Kidney epithelial cell (primary cell): ENCODE measurements around the gene HSD11B1. TPM values are rescaled to one million over a fixed set of nuclear protein-coding genes. Genes with fewer than 3 reads are reported as not detected.

Source experiments
- DNase-seq: peaks from one replicate; pipeline ENCODE4 v3.0.0-alpha.2; 2010; ENCODE audit warnings: low read depth
- H3K27me3 ChIP-seq: 2 replicates; pipeline ENCODE4 v1.6.0; 2011; ENCODE audit warnings: low read length; ENCODE audit not compliant: control insufficient read depth, insufficient read depth
- H3K36me3 ChIP-seq: 2 replicates; pipeline ENCODE4 v1.5.1; 2011; ENCODE audit warnings: low read length; ENCODE audit not compliant: control insufficient read depth, insufficient read depth
- H3K4me3 ChIP-seq: 2 replicates; pipeline ENCODE4 v1.5.1; 2011; ENCODE audit warnings: low read depth, mild to moderate bottlenecking, control low read depth, low read length
- total RNA-seq: library from RNA; depleted of rRNA; stranded (reverse); fragments of >200 nt; gene quantifications from 2 replicates; pipeline ENCODE4 v1.2.3, GENCODE V29; 2015
- TF ChIP-seq, protein P1 (sequence below): IDR thresholded peaks from 2 replicates; pipeline ENCODE4 v1.5.1; 2011; ENCODE audit warnings: mild to moderate bottlenecking, moderate library complexity, low read length, control low read depth, inconsistent platforms; ENCODE audit not compliant: insufficient read depth, poor library complexity, severe bottlenecking

Gene HSD11B1
- total RNA-seq, 1 donor from 2014 or later, result 2.1 TPM

DNA sequence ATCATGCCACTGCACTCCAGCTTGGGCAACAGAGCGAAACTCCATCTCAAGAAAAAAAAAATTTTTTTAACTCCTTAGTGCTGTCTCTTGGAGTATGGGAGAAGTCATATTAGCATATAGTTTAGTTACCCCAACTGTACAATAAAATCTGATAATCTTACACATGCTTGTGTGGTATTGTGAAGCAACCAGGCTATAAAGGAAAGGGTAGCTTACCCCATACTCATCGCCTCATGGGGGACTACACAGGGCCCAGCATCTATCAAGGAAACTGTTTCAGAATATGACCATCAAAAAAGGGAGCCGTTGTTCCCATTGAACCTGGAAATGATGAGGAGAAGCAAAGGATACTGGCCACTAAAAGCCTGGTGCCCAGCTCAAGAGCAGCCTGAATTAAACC, 48.2 kb downstream of the HSD11B1 start:
- Histone ChIP-seq H3K27me3 (no peaks in the 10 kb centered on the region), H3K4me3 (no peak overlapping the region), H3K36me3 (no peaks in the 10 kb centered on the region)
- TF ChIP-seq, protein P1, sequence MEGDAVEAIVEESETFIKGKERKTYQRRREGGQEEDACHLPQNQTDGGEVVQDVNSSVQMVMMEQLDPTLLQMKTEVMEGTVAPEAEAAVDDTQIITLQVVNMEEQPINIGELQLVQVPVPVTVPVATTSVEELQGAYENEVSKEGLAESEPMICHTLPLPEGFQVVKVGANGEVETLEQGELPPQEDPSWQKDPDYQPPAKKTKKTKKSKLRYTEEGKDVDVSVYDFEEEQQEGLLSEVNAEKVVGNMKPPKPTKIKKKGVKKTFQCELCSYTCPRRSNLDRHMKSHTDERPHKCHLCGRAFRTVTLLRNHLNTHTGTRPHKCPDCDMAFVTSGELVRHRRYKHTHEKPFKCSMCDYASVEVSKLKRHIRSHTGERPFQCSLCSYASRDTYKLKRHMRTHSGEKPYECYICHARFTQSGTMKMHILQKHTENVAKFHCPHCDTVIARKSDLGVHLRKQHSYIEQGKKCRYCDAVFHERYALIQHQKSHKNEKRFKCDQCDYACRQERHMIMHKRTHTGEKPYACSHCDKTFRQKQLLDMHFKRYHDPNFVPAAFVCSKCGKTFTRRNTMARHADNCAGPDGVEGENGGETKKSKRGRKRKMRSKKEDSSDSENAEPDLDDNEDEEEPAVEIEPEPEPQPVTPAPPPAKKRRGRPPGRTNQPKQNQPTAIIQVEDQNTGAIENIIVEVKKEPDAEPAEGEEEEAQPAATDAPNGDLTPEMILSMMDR, result no peak
- DNase-seq, result no peak

DNA sequence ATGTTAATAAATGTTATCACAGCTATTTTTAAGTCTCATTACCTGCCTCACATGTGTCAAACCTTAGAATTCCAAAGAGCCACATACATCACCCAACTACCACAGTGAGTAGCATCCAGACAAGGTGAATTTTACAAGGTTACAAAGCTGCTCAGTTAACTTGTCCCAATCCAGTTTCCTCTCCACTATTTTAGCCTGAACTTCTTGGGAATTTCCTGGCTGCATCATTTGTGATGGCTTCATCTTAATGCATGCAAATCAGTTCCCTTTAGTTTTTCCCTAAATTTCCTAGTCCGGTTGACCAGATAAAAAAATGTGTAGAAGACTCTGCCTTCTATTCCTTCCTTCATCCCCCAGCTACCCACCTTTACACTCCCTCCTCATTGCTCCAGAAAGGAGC, 50.6 kb downstream of the HSD11B1 start:
- Histone ChIP-seq H3K27me3 (peaks cover 5% of the 10 kb centered on the region), H3K36me3 (no peaks in the 10 kb centered on the region), H3K4me3 (no peak overlapping the region)
- DNase-seq, result no peak
- TF ChIP-seq, protein P1, result no peak

DNA sequence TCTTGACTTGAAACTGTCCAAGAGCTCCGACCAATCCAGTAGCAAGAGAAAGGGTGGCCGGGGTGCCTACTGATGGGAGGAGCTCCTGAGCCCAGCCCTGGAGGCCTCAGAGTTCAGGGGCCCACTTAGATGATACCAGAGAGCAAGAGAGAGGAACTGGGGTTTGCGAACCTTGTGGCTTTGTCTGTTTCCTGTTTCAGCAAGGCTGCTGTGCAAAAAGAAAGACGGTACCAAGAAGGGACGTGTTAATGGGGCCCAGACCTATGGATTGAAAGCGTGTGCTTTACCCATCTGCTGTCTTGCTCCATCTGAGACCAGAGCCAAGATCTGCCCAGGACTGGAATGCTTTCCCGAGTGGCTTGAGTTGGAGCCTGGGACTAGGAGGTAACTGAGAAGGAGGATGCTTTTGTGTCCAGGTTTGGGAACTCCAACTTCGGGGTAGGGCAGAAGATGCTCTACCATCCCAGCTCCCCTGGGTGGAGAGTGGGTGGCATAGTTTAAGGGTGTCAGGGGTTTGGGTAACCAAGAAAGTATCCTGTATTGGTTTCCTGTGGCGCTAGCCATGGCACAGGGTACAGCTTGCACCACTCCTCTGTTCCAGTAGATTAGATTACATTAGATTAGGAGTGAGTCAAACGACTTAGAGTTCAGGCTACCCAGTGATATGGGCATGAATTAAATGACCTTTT, 51.4 kb downstream of the HSD11B1 start, which contains the start of gene TRAF3IP3:
Gene TRAF3IP3, plus strand, starts transcription at position 128 of the 689 bp plus-strand sequence. CDS start 3,987 bp downstream, outside the sequence.
- DNase-seq, result no peak
- H3K27me3 ChIP-seq, result peaks cover 5% of the 10 kb centered on the region
- no peak within 1 kb of the TSS for H3K4me3 ChIP-seq
- no peaks in the 10 kb centered on the region for H3K36me3 ChIP-seq
- TF ChIP-seq, protein P1, result no peak

DNA sequence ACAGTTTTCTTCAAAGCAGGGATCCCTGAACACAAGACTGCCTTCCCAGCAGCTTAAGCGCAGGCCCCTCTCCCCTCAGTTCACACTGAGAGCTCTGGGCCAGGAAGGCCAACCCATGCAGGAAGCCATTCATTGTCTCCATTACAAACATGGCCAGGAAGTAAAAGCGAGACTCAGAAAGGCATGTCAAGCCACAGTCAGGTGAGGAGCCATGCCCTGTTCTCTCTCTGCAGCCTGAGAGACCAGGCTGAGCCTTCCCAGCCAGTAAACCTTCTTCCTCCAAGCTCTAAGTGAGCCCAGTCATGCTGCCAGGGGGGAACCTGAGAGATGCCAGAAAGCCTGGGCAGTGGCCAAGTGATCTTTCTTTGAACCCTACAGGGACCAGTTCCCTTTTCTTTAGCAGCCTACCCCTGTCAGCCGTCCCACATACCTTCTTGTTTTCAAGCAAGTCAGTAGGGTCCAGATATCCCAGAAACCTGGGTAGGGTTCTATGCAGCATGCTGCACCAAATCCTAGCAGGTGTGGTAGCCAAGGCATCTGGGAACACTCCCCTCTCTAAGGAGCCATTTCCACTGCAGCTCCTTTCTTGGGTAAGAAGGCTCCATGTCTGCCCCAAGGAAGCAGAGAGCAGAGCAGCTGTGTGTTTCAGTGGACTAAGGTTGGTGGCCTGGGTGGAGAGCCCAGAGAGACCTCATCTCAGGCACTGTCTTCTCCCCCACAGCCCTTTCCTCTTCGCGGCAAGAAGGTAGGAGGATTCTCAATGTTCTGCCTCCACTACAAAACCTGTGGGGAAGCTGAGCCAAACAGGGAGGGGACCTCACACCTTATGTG, 52.2 kb downstream of the HSD11B1 start:
- H3K27me3 ChIP-seq, result peaks cover 5% of the 10 kb centered on the region
- H3K36me3 ChIP-seq, result no peaks in the 10 kb centered on the region
- TF ChIP-seq, protein P1, result no peak
- H3K4me3 ChIP-seq, result no peak overlapping the region
- no peak for DNase-seq

DNA sequence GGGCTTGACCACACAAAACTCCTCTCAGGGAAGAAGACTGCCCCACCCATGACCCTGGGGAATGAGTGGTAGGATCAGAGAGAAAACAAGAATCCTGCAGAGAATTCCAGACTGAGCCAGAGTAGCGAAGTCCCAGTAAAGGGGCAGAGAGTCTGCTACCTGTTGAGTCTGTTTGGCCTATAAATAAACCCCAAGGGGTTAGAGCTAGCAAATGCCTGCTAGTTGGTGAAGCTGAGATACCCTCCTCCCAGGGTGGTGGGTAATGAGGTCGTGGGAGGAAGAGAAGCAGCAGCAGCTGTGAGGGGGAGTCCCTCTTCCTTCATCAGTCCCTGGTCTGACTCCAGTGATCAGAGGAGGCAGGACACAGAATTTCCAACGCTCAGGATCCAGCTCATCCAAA, 53.8 kb downstream of the HSD11B1 start:
- TF ChIP-seq, protein P1, result no peak
- DNase-seq, result no peak
- no peak overlapping the region for H3K4me3 ChIP-seq
- no peaks in the 10 kb centered on the region for H3K36me3 ChIP-seq
- H3K27me3 ChIP-seq, result peaks cover 5% of the 10 kb centered on the region
